Caco-2 (cell line): ENCODE measurements around the gene LTBP2. TPM values are rescaled to one million over a fixed set of nuclear protein-coding genes. Genes with fewer than 3 reads are reported as not detected.

Experiments used
- BruUV-seq: library from RNA; stranded (reverse); fragments of 400-500 nt; replicated peaks from 2 replicates; lab custom pipeline; 2021; lab: Mats Ljungman, UMichigan
- CTCF ChIA-PET: fragments of 300-600 bp; sonication (Branson Sonifier 250); formaldehyde crosslinking; loops from one replicate; lab custom pipeline; 2022; ENCODE audit warnings: antibody characterized with exemption; lab: Charles Lee
- POLR2A ChIA-PET: fragments of 300-600 bp; sonication (Branson Sonifier 250); formaldehyde crosslinking; loops from one replicate; lab custom pipeline; 2022; ENCODE audit warnings: antibody characterized with exemption; lab: Charles Lee
- DNase-seq, 2 experiments: peaks; one replicate each; pipeline versions ENCODE4 v3.0.0 to v3.0.0-alpha.2; 2020 to 2022
- H3K27me3 ChIP-seq: replicated peaks from 2 replicates; pipeline ENCODE4 v1.6.0; 2011; ENCODE audit warnings: low read length; ENCODE audit not compliant: control insufficient read depth, insufficient read depth
- H3K36me3 ChIP-seq: 2 replicates; pipeline ENCODE4 v1.5.1; 2011; ENCODE audit warnings: low read length; ENCODE audit not compliant: control insufficient read depth, insufficient read depth
- H3K4me1 ChIP-seq: fragments of 250-450 bp; sonication (Bioruptor Pico); 2 replicates; pipeline ENCODE4 v1.5.1; 2020; ENCODE audit warnings: mild to moderate bottlenecking
- H3K4me3 ChIP-seq: 2 replicates; pipeline ENCODE4 v1.5.1; 2011; ENCODE audit warnings: low read depth, mild to moderate bottlenecking, control low read depth, low read length
- H3K9me3 ChIP-seq: fragments of 250-450 bp; sonication (Bioruptor Pico); 2 replicates; pipeline ENCODE4 v1.5.1; 2020; ENCODE audit warnings: mild to moderate bottlenecking, moderate library complexity
- H3K27ac Mint-ChIP-seq: one replicate; pipeline ENCODE4 v1.8.0; 2022; ENCODE audit warnings: mixed read lengths; ENCODE audit not compliant: unreplicated experiment
- H3K27me3 Mint-ChIP-seq: one replicate; pipeline ENCODE4 v1.8.0; 2022; ENCODE audit warnings: mixed read lengths; ENCODE audit not compliant: insufficient read depth, unreplicated experiment
- H3K36me3 Mint-ChIP-seq: one replicate; pipeline ENCODE4 v1.8.0; 2022; ENCODE audit warnings: mild to moderate bottlenecking, mixed read lengths; ENCODE audit not compliant: insufficient read depth, unreplicated experiment
- H3K4me1 Mint-ChIP-seq: one replicate; pipeline ENCODE4 v1.8.0; 2022; ENCODE audit warnings: low read depth, mixed read lengths; ENCODE audit not compliant: unreplicated experiment
- H3K4me3 Mint-ChIP-seq: one replicate; pipeline ENCODE4 v1.8.0; 2022; ENCODE audit warnings: mild to moderate bottlenecking, moderate library complexity, mixed read lengths; ENCODE audit not compliant: unreplicated experiment
- H3K9me3 Mint-ChIP-seq: one replicate; pipeline ENCODE4 v1.8.0; 2022; ENCODE audit warnings: mixed read lengths; ENCODE audit not compliant: unreplicated experiment
- intact Hi-C: fragments of 100-400 bp; cut with micrococcal nuclease; formaldehyde crosslinking; loops from one replicate; pipeline ENCODE4 v1.10.0; 2022; ENCODE audit not compliant: unreplicated experiment
- total RNA-seq: library from RNA; stranded (reverse); gene quantifications from 2 replicates; pipeline ENCODE4 v1.2.3, GENCODE V29; 2022
- TF ChIP-seq, protein P1 (sequence below), 2 experiments: fragments of 200-600 bp in 1 of 2; IDR thresholded peaks; 1 replicate in 1 of 2; 2 replicates in 1 of 2; pipeline versions ENCODE4 v1.5.1 to v1.8.0; 2011 to 2022; ENCODE audit warnings: antibody characterized with exemption in 1 of 2, control low read depth in 1 of 2, inconsistent platforms in 1 of 2, low read depth in 1 of 2, low read length in 1 of 2, mild to moderate bottlenecking in 1 of 2, moderate library complexity in 1 of 2; ENCODE audit not compliant: insufficient read depth in 1 of 2, severe bottlenecking in 1 of 2, unreplicated experiment in 1 of 2

The LTBP2 gene
- total RNA-seq, 1 experiment from 2014 or later, result 0.86 TPM

DNA sequence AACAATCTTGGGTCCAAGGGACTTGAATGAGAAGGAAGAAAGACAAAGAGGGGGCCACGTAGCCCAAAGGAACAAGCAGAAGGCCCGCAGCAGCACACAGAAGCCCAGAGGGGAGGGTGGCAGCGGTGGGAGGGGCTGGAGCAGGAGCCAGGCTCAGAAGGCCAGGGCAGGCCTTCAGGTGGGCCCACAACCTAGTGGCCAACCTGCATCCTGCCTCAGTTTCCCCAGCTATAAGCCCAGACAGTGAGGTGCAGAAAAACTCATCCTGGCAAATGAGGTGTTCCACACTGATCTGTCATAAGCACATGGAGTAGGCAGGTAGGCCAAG is 34.1 kb downstream of the LTBP2 start:
- no peaks in the 10 kb centered on the region for H3K36me3 Mint-ChIP-seq
- no peak overlapping the region for H3K27ac Mint-ChIP-seq

DNA sequence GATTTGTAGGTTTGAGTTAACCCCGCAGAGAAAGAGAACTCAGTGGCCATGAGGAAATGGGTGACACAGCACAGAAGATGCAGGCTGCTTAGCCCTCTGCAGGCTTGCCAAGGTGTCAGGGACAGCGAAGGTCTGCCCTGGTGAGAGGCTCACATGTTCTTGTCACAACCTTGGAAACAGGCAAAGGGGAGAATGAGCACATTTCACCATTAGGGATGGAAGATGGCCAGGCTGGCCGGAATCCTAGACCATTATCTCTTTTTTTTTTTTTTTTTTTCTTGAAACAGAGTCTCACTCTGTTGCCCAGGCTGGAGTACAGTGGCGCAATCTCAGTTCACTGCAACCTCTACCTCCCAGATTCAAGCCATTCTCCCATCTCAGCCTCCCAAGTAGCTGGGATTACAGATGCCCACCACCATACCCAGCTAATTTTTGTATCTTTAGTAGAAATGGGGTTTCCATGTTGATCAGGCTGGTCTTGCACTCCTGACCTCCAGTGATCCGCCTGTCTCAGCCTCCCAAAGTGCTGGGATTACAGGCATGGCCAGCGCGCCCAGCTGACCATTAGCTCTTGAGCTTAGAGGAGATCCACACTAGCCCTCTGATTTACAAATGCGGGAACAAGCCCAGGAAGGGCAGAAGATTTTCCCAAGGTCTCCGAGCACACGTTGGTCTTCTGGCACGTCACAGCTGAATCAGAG is 34.6 kb downstream of the LTBP2 start:
- Histone ChIP-seq H3K27me3 (no peaks in the 10 kb centered on the region), H3K4me1 (no peaks in the 10 kb centered on the region), H3K9me3 (no peaks in the 10 kb centered on the region), H3K4me3 (no peak overlapping the region), H3K36me3 (no peaks in the 10 kb centered on the region)
- ChIA-PET POLR2A (no interaction called here), CTCF (interaction anchor here (0.6 kb wide), 1 partner anchor 284 kb away, joined by 3 read pairs; no protein-coding TSS in a partner anchor)
- no peaks in the 10 kb centered on the region for H3K36me3 Mint-ChIP-seq
- TF ChIP-seq, protein P1, sequence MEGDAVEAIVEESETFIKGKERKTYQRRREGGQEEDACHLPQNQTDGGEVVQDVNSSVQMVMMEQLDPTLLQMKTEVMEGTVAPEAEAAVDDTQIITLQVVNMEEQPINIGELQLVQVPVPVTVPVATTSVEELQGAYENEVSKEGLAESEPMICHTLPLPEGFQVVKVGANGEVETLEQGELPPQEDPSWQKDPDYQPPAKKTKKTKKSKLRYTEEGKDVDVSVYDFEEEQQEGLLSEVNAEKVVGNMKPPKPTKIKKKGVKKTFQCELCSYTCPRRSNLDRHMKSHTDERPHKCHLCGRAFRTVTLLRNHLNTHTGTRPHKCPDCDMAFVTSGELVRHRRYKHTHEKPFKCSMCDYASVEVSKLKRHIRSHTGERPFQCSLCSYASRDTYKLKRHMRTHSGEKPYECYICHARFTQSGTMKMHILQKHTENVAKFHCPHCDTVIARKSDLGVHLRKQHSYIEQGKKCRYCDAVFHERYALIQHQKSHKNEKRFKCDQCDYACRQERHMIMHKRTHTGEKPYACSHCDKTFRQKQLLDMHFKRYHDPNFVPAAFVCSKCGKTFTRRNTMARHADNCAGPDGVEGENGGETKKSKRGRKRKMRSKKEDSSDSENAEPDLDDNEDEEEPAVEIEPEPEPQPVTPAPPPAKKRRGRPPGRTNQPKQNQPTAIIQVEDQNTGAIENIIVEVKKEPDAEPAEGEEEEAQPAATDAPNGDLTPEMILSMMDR (IDR thresholded peaks at IDR 0.05; ENCODE audit: insufficient read depth in 1 of 2, low read depth in 1 of 2, low read length in 1 of 2, severe bottlenecking in 1 of 2, unreplicated experiment in 1 of 2), result no peak
- no TSS peak for BruUV-seq
- no peak for DNase-seq
- H3K27ac Mint-ChIP-seq, result no peak overlapping the region
- no peaks in the 10 kb centered on the region for H3K27me3 Mint-ChIP-seq
- H3K4me3 Mint-ChIP-seq, result no peak overlapping the region
- no peaks in the 10 kb centered on the region for H3K9me3 Mint-ChIP-seq
- intact Hi-C loops, result no loop called here
- H3K4me1 Mint-ChIP-seq, result peaks cover 8% of the 10 kb centered on the region

More for the DNA sequence above, 34.1 kb downstream of the LTBP2 start:
- intact Hi-C loops, result no loop called here
- Histone ChIP-seq H3K36me3 (no peaks in the 10 kb centered on the region), H3K9me3 (no peaks in the 10 kb centered on the region), H3K4me3 (no peak overlapping the region), H3K4me1 (no peaks in the 10 kb centered on the region), H3K27me3 (no peaks in the 10 kb centered on the region)
- TF ChIP-seq, protein P1 (IDR thresholded peaks at IDR 0.05; ENCODE audit: insufficient read depth in 1 of 2, low read depth in 1 of 2, low read length in 1 of 2, severe bottlenecking in 1 of 2, unreplicated experiment in 1 of 2), result no peak
- no peak for DNase-seq
- H3K4me3 Mint-ChIP-seq, result no peak overlapping the region
- H3K4me1 Mint-ChIP-seq, result peaks cover 8% of the 10 kb centered on the region
- no peaks in the 10 kb centered on the region for H3K9me3 Mint-ChIP-seq
- no peaks in the 10 kb centered on the region for H3K27me3 Mint-ChIP-seq
- POLR2A ChIA-PET, result no interaction called here
- CTCF ChIA-PET, result no interaction called here
- BruUV-seq, result no TSS peak

DNA sequence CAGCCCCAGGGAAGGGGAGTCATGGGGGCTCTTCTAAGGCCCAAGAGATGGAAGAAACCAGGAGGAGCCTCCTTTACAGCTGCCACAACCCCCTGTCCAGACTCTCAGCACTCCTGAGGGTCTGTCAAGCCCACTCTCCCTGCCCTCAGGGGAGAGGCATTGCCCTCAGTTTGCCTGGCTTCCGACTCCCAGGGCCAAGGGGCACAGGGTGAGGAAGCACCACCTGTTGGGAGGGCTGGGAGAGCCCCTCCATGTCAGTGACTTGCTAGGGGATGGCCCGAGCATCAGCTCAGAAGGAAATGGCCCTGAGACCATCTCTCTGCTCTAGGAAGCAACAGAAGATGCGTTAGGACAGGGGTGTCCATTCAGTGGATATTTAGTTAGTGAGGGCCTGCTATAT is 36.1 kb downstream of the LTBP2 start:
- Histone ChIP-seq H3K9me3 (no peaks in the 10 kb centered on the region), H3K27me3 (no peaks in the 10 kb centered on the region), H3K36me3 (no peaks in the 10 kb centered on the region), H3K4me3 (no peak overlapping the region), H3K4me1 (no peaks in the 10 kb centered on the region)
- intact Hi-C loops, result no loop called here
- Mint-ChIP-seq H3K36me3 (no peaks in the 10 kb centered on the region), H3K27me3 (no peaks in the 10 kb centered on the region), H3K4me3 (no peak overlapping the region), H3K27ac (no peak overlapping the region), H3K9me3 (no peaks in the 10 kb centered on the region), H3K4me1 (peaks cover 8% of the 10 kb centered on the region)
- no peak for DNase-seq
- TF ChIP-seq, protein P1 (IDR thresholded peaks at IDR 0.05; ENCODE audit: insufficient read depth in 1 of 2, low read depth in 1 of 2, low read length in 1 of 2, severe bottlenecking in 1 of 2, unreplicated experiment in 1 of 2), result no peak
- ChIA-PET POLR2A (no interaction called here), CTCF (no interaction called here)
- no TSS peak for BruUV-seq
